ENCODE measurements around the gene HMCN2.

- TF ChIP-seq ZNF274 (IDR thresholded peaks at IDR 0.05; ENCODE audit: low read depth, low read length) (no peak), YY1 (IDR thresholded peaks at IDR 0.05; ENCODE audit: insufficient read depth, insufficient read length) (no peak)
Measured at GRCh38 chr9:130399768-130400167, 134.2 kb downstream of the HMCN2 start.
